ENCODE results near the gene PHACTR1.

Gene PHACTR1

DNA sequence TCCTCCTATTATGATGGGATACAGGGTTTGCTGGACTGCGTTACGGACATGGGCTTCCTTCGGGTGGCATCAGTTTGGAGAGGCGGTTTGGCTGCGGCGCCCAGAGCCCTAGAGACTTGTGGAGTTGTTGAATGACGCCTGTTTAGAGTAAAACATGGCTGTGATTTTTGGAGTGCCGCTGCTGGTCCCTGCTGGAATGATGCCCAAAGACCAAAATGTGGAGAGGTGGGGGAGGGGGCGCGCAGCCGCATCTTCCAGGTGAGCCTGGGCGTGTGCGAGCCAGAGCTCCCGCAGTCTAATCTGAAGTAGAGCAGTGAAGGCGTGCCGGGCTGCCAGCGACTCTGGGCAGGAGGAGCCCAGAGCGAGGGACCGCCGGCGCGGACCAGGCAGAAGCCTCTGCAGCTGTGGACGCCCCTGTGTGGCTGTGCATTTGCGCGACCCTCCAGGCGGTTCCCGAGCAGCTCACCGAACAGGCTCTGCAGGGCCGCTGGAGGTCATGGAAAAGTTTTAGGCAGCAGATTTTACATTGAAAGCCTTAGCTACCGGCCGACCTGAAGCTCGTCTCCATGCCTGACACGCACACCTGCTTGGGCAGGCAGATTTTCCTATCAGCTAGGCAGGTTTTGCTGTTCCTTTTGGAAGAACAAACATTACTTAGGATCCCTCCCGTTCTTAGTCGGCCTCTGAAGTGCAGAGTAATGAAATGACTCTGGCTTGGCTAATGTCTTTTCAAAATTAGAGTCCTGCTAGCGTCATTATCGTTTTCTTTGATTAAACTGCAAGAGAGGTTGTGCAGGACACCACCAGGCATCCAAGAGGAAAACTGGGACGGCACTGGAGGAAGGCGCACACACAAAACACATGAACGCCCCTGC, 298.2 kb downstream of the PHACTR1 start:
- DNase-seq, result no peak
- H3K4me1 ChIP-seq (ENCODE audit: control insufficient read depth, insufficient read depth, low read length, poor library complexity, severe bottlenecking), result no peaks in the 10 kb centered on the region
- peaks cover 11% of the 10 kb centered on the region for H3K27me3 ChIP-seq (replicated peaks; ENCODE audit: control insufficient read depth, insufficient read depth, low read length, poor library complexity, severe bottlenecking)
- H3K9me3 ChIP-seq (ENCODE audit: control insufficient read depth, low read length), result no peaks in the 10 kb centered on the region
- no peak overlapping the region for H3K27ac ChIP-seq (ENCODE audit: insufficient read depth, low read length, poor library complexity, severe bottlenecking)
- H3K36me3 ChIP-seq (ENCODE audit: control insufficient read depth, insufficient read depth, low read length), result no peaks in the 10 kb centered on the region
- no peak overlapping the region for H3K4me3 ChIP-seq (ENCODE audit: insufficient read depth, low read depth, low read length, poor library complexity, severe bottlenecking)

GRCh38 chr6:13015379-13015681, 298.8 kb downstream of the PHACTR1 start:
- H3K4me1 ChIP-seq (ENCODE audit: control insufficient read depth, insufficient read depth, low read length, poor library complexity, severe bottlenecking), result no peaks in the 10 kb centered on the region
- H3K9me3 ChIP-seq (ENCODE audit: control insufficient read depth, low read length), result no peaks in the 10 kb centered on the region
- no peak overlapping the region for H3K27ac ChIP-seq (ENCODE audit: insufficient read depth, low read length, poor library complexity, severe bottlenecking)
- DNase-seq, result no peak
- H3K4me3 ChIP-seq (ENCODE audit: insufficient read depth, low read depth, low read length, poor library complexity, severe bottlenecking), result no peak overlapping the region
- peaks cover 11% of the 10 kb centered on the region for H3K27me3 ChIP-seq (replicated peaks; ENCODE audit: control insufficient read depth, insufficient read depth, low read length, poor library complexity, severe bottlenecking)
- no peaks in the 10 kb centered on the region for H3K36me3 ChIP-seq (ENCODE audit: control insufficient read depth, insufficient read depth, low read length)

DNA sequence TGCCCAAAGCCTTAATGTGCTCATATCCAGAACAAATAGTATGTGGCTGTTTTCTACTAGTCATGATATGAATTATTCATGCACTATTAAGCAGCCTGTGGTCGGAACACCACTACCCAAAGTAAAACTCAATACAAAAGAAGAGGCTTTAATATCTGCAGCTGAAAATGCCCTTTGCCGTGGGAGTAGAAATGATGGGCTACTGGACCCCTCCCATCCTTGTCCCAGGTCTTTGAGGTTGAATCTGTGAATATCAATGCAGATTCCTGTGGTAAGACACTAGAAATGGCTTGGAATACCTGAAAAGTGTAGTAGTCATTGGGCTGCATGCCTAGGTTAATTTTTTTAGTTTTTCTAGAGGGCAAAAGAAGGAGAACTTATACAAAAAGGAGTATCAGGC, 308.0 kb downstream of the PHACTR1 start:
- Histone ChIP-seq H3K36me3 (ENCODE audit: control insufficient read depth, insufficient read depth, low read length) (no peaks in the 10 kb centered on the region), H3K4me1 (ENCODE audit: control insufficient read depth, insufficient read depth, low read length, poor library complexity, severe bottlenecking) (no peaks in the 10 kb centered on the region), H3K27me3 (replicated peaks; ENCODE audit: control insufficient read depth, insufficient read depth, low read length, poor library complexity, severe bottlenecking) (no peaks in the 10 kb centered on the region), H3K4me3 (ENCODE audit: insufficient read depth, low read depth, low read length, poor library complexity, severe bottlenecking) (no peak overlapping the region), H3K27ac (ENCODE audit: insufficient read depth, low read length, poor library complexity, severe bottlenecking) (no peak overlapping the region), H3K9me3 (ENCODE audit: control insufficient read depth, low read length) (no peaks in the 10 kb centered on the region)
- DNase-seq, result no peak

GRCh38 chr6:13025893-13026499, 309.4 kb downstream of the PHACTR1 start:
- no peak for DNase-seq
- Histone ChIP-seq H3K9me3 (ENCODE audit: control insufficient read depth, low read length) (no peaks in the 10 kb centered on the region), H3K4me3 (ENCODE audit: insufficient read depth, low read depth, low read length, poor library complexity, severe bottlenecking) (no peak overlapping the region), H3K27ac (ENCODE audit: insufficient read depth, low read length, poor library complexity, severe bottlenecking) (no peak overlapping the region), H3K27me3 (replicated peaks; ENCODE audit: control insufficient read depth, insufficient read depth, low read length, poor library complexity, severe bottlenecking) (no peaks in the 10 kb centered on the region), H3K4me1 (ENCODE audit: control insufficient read depth, insufficient read depth, low read length, poor library complexity, severe bottlenecking) (no peaks in the 10 kb centered on the region), H3K36me3 (ENCODE audit: control insufficient read depth, insufficient read depth, low read length) (no peaks in the 10 kb centered on the region)

GRCh38 chr6:13026557-13026956, 310.0 kb downstream of the PHACTR1 start:
- no peak for DNase-seq
- no peaks in the 10 kb centered on the region for H3K27me3 ChIP-seq (replicated peaks; ENCODE audit: control insufficient read depth, insufficient read depth, low read length, poor library complexity, severe bottlenecking)

GRCh38 chr6:13027207-13027606, 310.6 kb downstream of the PHACTR1 start:
- H3K36me3 ChIP-seq (ENCODE audit: control insufficient read depth, insufficient read depth, low read length), result no peaks in the 10 kb centered on the region
- no peak for DNase-seq
- H3K4me1 ChIP-seq (ENCODE audit: control insufficient read depth, insufficient read depth, low read length, poor library complexity, severe bottlenecking), result no peaks in the 10 kb centered on the region
- H3K27me3 ChIP-seq (replicated peaks; ENCODE audit: control insufficient read depth, insufficient read depth, low read length, poor library complexity, severe bottlenecking), result no peaks in the 10 kb centered on the region
- H3K27ac ChIP-seq (ENCODE audit: insufficient read depth, low read length, poor library complexity, severe bottlenecking), result no peak overlapping the region
- no peaks in the 10 kb centered on the region for H3K9me3 ChIP-seq (ENCODE audit: control insufficient read depth, low read length)
- H3K4me3 ChIP-seq (ENCODE audit: insufficient read depth, low read depth, low read length, poor library complexity, severe bottlenecking), result no peak overlapping the region

More at GRCh38 chr6:13026557-13026956, 310.0 kb downstream of the PHACTR1 start:
- no peak overlapping the region for H3K27ac ChIP-seq (ENCODE audit: insufficient read depth, low read length, poor library complexity, severe bottlenecking)
- H3K36me3 ChIP-seq (ENCODE audit: control insufficient read depth, insufficient read depth, low read length), result no peaks in the 10 kb centered on the region
- H3K4me3 ChIP-seq (ENCODE audit: insufficient read depth, low read depth, low read length, poor library complexity, severe bottlenecking), result no peak overlapping the region
- H3K9me3 ChIP-seq (ENCODE audit: control insufficient read depth, low read length), result no peaks in the 10 kb centered on the region
- no peaks in the 10 kb centered on the region for H3K4me1 ChIP-seq (ENCODE audit: control insufficient read depth, insufficient read depth, low read length, poor library complexity, severe bottlenecking)

DNA sequence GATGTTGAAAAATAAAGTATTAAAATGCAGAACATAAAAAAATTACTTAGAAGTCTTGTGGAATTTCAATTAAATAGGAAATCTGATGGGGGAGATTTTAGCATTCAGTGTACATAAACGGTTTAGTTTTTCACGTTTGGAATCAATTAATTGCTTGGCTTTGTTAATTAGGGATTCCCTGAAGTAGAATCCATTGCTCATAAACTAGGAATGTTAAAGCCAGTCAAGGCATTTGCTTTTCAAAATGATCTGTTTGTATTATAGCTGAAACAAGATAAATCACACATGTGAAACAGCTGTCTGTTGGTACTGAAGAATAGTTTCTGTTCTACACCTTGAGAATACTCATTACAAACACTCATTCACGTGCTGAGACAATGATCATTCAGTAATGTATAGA, 313.8 kb downstream of the PHACTR1 start:
- H3K27me3 ChIP-seq (replicated peaks; ENCODE audit: control insufficient read depth, insufficient read depth, low read length, poor library complexity, severe bottlenecking), result no peaks in the 10 kb centered on the region
- H3K9me3 ChIP-seq (ENCODE audit: control insufficient read depth, low read length), result no peaks in the 10 kb centered on the region
- H3K4me1 ChIP-seq (ENCODE audit: control insufficient read depth, insufficient read depth, low read length, poor library complexity, severe bottlenecking), result no peaks in the 10 kb centered on the region
- no peaks in the 10 kb centered on the region for H3K36me3 ChIP-seq (ENCODE audit: control insufficient read depth, insufficient read depth, low read length)
- no peak overlapping the region for H3K4me3 ChIP-seq (ENCODE audit: insufficient read depth, low read depth, low read length, poor library complexity, severe bottlenecking)
- no peak overlapping the region for H3K27ac ChIP-seq (ENCODE audit: insufficient read depth, low read length, poor library complexity, severe bottlenecking)
- no peak for DNase-seq

GRCh38 chr6:13032566-13032965, 316.0 kb downstream of the PHACTR1 start:
- Histone ChIP-seq H3K27me3 (replicated peaks; ENCODE audit: control insufficient read depth, insufficient read depth, low read length, poor library complexity, severe bottlenecking) (no peaks in the 10 kb centered on the region), H3K4me3 (ENCODE audit: insufficient read depth, low read depth, low read length, poor library complexity, severe bottlenecking) (no peak overlapping the region), H3K36me3 (ENCODE audit: control insufficient read depth, insufficient read depth, low read length) (no peaks in the 10 kb centered on the region), H3K9me3 (ENCODE audit: control insufficient read depth, low read length) (no peaks in the 10 kb centered on the region), H3K4me1 (ENCODE audit: control insufficient read depth, insufficient read depth, low read length, poor library complexity, severe bottlenecking) (no peaks in the 10 kb centered on the region), H3K27ac (ENCODE audit: insufficient read depth, low read length, poor library complexity, severe bottlenecking) (no peak overlapping the region)
- DNase-seq, result no peak

- no peaks in the 10 kb centered on the region for H3K4me1 ChIP-seq (ENCODE audit: control insufficient read depth, insufficient read depth, low read length, poor library complexity, severe bottlenecking)
- no peaks in the 10 kb centered on the region for H3K9me3 ChIP-seq (ENCODE audit: control insufficient read depth, low read length)
- no peaks in the 10 kb centered on the region for H3K36me3 ChIP-seq (ENCODE audit: control insufficient read depth, insufficient read depth, low read length)
- no peak overlapping the region for H3K27ac ChIP-seq (ENCODE audit: insufficient read depth, low read length, poor library complexity, severe bottlenecking)
- DNase-seq, result no peak
- H3K27me3 ChIP-seq (replicated peaks; ENCODE audit: control insufficient read depth, insufficient read depth, low read length, poor library complexity, severe bottlenecking), result no peaks in the 10 kb centered on the region
- H3K4me3 ChIP-seq (ENCODE audit: insufficient read depth, low read depth, low read length, poor library complexity, severe bottlenecking), result no peak overlapping the region
Observed at GRCh38 chr6:13033145-13033544, 316.6 kb downstream of the PHACTR1 start.

GRCh38 chr6:13034316-13034715, 317.7 kb downstream of the PHACTR1 start:
- Histone ChIP-seq H3K36me3 (ENCODE audit: control insufficient read depth, insufficient read depth, low read length) (no peaks in the 10 kb centered on the region), H3K27ac (ENCODE audit: insufficient read depth, low read length, poor library complexity, severe bottlenecking) (no peak overlapping the region), H3K27me3 (replicated peaks; ENCODE audit: control insufficient read depth, insufficient read depth, low read length, poor library complexity, severe bottlenecking) (no peaks in the 10 kb centered on the region), H3K4me3 (ENCODE audit: insufficient read depth, low read depth, low read length, poor library complexity, severe bottlenecking) (no peak overlapping the region), H3K4me1 (ENCODE audit: control insufficient read depth, insufficient read depth, low read length, poor library complexity, severe bottlenecking) (no peaks in the 10 kb centered on the region), H3K9me3 (ENCODE audit: control insufficient read depth, low read length) (no peaks in the 10 kb centered on the region)
- no peak for DNase-seq
